Large intestine (tissue), 3 donors: ENCODE measurements around the gene GPATCH3. TPM values are rescaled to one million over a fixed set of nuclear protein-coding genes. Genes with fewer than 3 reads are reported as not detected.
"Not testable (repeated sequence)": the region's sequence is repeated elsewhere in the genome, so short reads cannot be mapped to it uniquely, and the experiment has no call there.

ENCODE experiments used
- DNase-seq, 2 donors: peaks; one replicate each; pipeline versions ENCODE4 v3.0.0 to v3.0.0-alpha.2; 2013
- H3K27ac ChIP-seq: one replicate; pipeline ENCODE4 v1.5.1; 2013; ENCODE audit warnings: low read length
- H3K27me3 ChIP-seq: 2 replicates; pipeline ENCODE4 v1.6.1; 2013; ENCODE audit warnings: low read length; ENCODE audit not compliant: control insufficient read depth, insufficient read depth
- H3K36me3 ChIP-seq: 2 replicates; pipeline ENCODE4 v1.6.1; 2013; ENCODE audit warnings: low read length; ENCODE audit not compliant: control insufficient read depth, insufficient read depth
- H3K4me1 ChIP-seq: one replicate; pipeline ENCODE4 v1.6.1; 2013; ENCODE audit warnings: low read length; ENCODE audit not compliant: control insufficient read depth, insufficient read depth
- H3K4me3 ChIP-seq: one replicate; pipeline ENCODE4 v1.5.1; 2013; ENCODE audit warnings: low read length
- H3K9me3 ChIP-seq: one replicate; pipeline ENCODE4 v1.6.1; 2013; ENCODE audit warnings: mild to moderate bottlenecking, low read depth, low read length, moderate library complexity; ENCODE audit not compliant: control insufficient read depth
- WGBS: methylation state at CpG from one replicate; pipeline ENCODE4 v1.1.5; 2013; ENCODE audit warnings: low lambda C conversion rate; ENCODE audit not compliant: insufficient coverage; 5-methylcytosine and 5-hydroxymethylcytosine counted together
- polyA plus RNA-seq: library from polyadenylated mRNA; unstranded; fragments of 120-200 nt; gene quantifications from one replicate; pipeline ENCODE4 v1.2.1, GENCODE V29; 2013

The GPATCH3 gene
- polyA plus RNA-seq, 1 donor = 14.7 TPM

DNA sequence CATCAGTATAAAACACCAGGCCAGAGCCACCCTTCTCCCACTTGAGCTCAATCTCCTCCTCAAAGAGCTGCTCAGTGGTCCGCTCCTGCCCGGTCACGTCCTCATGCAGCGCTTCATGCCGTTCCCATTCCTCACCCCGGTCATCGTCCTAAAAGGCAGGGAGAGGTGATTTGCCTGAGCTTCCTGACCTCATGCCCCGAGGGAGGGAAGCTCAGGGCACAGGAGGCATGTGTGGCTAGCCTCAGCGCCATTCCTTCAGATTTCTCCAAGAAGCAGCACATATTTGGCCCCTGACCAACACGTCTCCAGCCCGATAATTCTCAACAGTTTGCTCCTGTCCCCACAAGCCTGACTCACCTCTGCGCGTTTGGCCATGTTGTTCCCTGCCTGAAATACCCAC, 6.0 kb downstream of the GPATCH3 start:
- peaks cover 54% of the 10 kb centered on the region for H3K36me3 ChIP-seq
- no peaks in the 10 kb centered on the region for H3K27me3 ChIP-seq
- DNase-seq = no peak
- no CpG with 5 or more reads among the region's 13 CpGs for WGBS
- no peak overlapping the region for H3K4me3 ChIP-seq
- peaks cover 20% of the 10 kb centered on the region for H3K4me1 ChIP-seq
- H3K27ac ChIP-seq = no peak overlapping the region
- no peaks in the 10 kb centered on the region for H3K9me3 ChIP-seq

DNA sequence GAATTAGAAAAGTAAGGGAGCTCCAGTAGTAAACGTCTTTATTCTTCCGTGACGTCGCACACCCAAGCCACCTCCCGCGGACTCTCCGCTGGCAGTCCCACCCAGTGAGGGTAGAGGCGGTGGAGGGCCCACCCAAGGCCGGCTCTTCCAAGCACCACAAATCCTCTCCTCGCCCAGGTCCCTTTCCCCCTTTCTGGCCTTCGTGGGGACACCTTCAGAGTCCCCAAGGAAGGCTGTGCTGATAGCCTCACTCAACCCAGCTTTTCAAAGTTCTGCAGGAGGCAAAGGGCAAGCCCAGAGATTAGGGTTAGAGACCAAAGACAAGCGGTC, 9.8 kb downstream of the GPATCH3 start:
- peak overlapping the region; percentile 85 for H3K4me3 ChIP-seq
- peaks cover 18% of the 10 kb centered on the region for H3K4me1 ChIP-seq
- DNase-seq = no peak
- no CpG with 5 or more reads among the region's 12 CpGs for WGBS
- no peaks in the 10 kb centered on the region for H3K9me3 ChIP-seq
- no peaks in the 10 kb centered on the region for H3K27me3 ChIP-seq
- peak overlapping the region; percentile 96 for H3K27ac ChIP-seq
- H3K36me3 ChIP-seq = peaks cover 58% of the 10 kb centered on the region

GRCh38 chr1:26889551-26890466, 10.5 kb downstream of the GPATCH3 start, which contains the start of gene GPN2:
TSS of gene GPN2 (minus strand) at chr1:26890283. CDS start at chr1:26890096, 187 bp downstream.
- no CpG with 5 or more reads among the region's 89 CpGs for WGBS
- peak; percentile 85 to 91 for DNase-seq
- Histone ChIP-seq H3K4me1 (peaks cover 18% of the 10 kb centered on the region), H3K27me3 (no peaks in the 10 kb centered on the region), H3K4me3 (peak within 1 kb of the TSS; percentile 85), H3K9me3 (no peaks in the 10 kb centered on the region), H3K36me3 (peaks cover 58% of the 10 kb centered on the region), H3K27ac (peak within 1 kb of the TSS; percentile 96)

GRCh38 chr1:26888231-26888630, 12.0 kb downstream of the GPATCH3 start:
- Histone ChIP-seq H3K4me1 (peaks cover 18% of the 10 kb centered on the region), H3K27me3 (no peaks in the 10 kb centered on the region), H3K4me3 (no peak overlapping the region), H3K9me3 (no peaks in the 10 kb centered on the region), H3K36me3 (peaks cover 56% of the 10 kb centered on the region), H3K27ac (no peak overlapping the region)
- WGBS = no CpG with 5 or more reads among the region's 1 CpG
- no peak for DNase-seq

GRCh38 chr1:26887125-26887524, 13.1 kb downstream of the GPATCH3 start:
- no peaks in the 10 kb centered on the region for H3K9me3 ChIP-seq
- no CpG with 5 or more reads among the region's 1 CpG for WGBS
- H3K27ac ChIP-seq = no peak overlapping the region
- H3K4me3 ChIP-seq = no peak overlapping the region
- peaks cover 55% of the 10 kb centered on the region for H3K36me3 ChIP-seq
- H3K27me3 ChIP-seq = no peaks in the 10 kb centered on the region
- DNase-seq = no peak
- H3K4me1 ChIP-seq = peaks cover 18% of the 10 kb centered on the region

GRCh38 chr1:26882696-26883463, 17.4 kb downstream of the GPATCH3 start:
- Histone ChIP-seq H3K4me1 (no peaks in the 10 kb centered on the region), H3K9me3 (no peaks in the 10 kb centered on the region), H3K27ac (no peak overlapping the region), H3K4me3 (no peak overlapping the region), H3K27me3 (no peaks in the 10 kb centered on the region), H3K36me3 (peaks cover 77% of the 10 kb centered on the region)
- peak in 1 of 2 donors; percentile 51 for DNase-seq
- WGBS = 53% methylated on average over 2 of the region's 5 CpGs

DNA sequence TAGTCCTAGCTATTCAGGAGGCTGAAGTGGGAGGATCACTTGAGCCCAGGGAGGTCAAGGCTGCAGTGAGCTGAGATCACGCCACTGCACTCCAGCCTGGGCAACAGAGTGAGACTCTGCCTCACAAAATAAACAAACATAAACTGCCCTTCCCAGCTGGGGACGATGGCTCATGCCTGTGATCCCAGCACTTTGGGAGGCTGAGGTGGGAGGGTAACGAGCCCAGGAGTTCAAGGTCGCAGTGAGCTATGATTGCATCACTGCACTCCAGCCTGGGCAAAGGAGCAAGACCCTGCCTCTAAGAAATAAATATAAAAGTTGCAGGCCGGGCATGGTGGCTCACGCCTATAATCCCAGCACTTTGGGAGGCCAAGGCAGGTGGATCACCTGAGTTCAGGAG, 18.7 kb downstream of the GPATCH3 start:
- H3K4me1 ChIP-seq, DNase-seq, H3K27ac ChIP-seq, H3K4me3 ChIP-seq, H3K27me3 ChIP-seq, H3K9me3 ChIP-seq: not testable (repeated sequence)
- H3K36me3 ChIP-seq = peaks cover 78% of the 10 kb centered on the region
- WGBS = no CpG with 5 or more reads among the region's 6 CpGs

GRCh38 chr1:26879793-26880192, 20.5 kb downstream of the GPATCH3 start:
- Histone ChIP-seq H3K27ac (no peak overlapping the region), H3K4me1 (no peaks in the 10 kb centered on the region), H3K4me3 (no peak overlapping the region), H3K36me3 (peaks cover 71% of the 10 kb centered on the region), H3K9me3 (no peaks in the 10 kb centered on the region), H3K27me3 (no peaks in the 10 kb centered on the region)
- no peak for DNase-seq
- WGBS = no CpG with 5 or more reads among the region's 4 CpGs

DNA sequence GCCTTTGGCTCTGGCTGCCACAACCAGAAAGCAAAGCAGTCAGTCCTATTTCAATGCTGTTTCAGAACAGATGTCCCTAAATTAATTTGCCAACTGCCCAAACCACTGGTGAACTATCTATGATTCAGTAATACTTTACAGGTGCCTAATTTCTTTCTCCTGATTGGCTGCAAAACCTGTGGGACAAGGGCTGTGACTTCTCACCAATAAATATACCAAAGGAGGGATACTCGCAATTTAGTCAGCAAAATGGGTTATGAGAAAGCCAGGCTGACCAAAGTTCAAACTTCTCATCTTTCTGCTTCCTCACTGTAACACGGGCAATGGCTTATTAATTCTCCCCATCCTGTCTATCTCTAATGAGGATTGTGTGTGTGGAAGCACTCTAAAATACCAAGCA, 22.9 kb downstream of the GPATCH3 start:
- H3K27me3 ChIP-seq = no peaks in the 10 kb centered on the region
- no peak overlapping the region for H3K4me3 ChIP-seq
- no peaks in the 10 kb centered on the region for H3K9me3 ChIP-seq
- no peak overlapping the region for H3K27ac ChIP-seq
- peaks cover 48% of the 10 kb centered on the region for H3K36me3 ChIP-seq
- WGBS = 67% methylated on average over 1 of the region's 2 CpGs
- no peaks in the 10 kb centered on the region for H3K4me1 ChIP-seq
- DNase-seq = no peak

DNA sequence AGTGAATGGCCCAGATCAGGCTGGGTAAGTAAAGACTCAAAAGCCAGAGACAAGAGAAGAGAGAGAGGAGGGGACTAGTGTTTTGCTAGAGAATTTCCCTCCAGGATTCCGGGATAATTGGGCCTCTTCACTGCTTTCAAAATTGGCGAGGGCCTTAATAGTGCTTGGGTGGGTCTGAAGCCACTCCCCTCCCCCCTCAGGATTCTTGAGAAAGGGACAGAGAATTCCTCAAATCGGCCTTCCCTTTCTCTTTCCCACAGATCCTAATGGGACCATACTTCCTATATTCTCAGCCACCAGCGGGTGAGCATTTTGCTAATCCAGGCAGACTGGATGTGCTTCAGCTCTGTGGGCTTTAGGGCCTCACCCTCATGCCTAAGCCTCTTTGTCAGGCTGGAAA, 25.4 kb downstream of the GPATCH3 start:
- peaks cover 26% of the 10 kb centered on the region for H3K36me3 ChIP-seq
- H3K4me1 ChIP-seq = no peaks in the 10 kb centered on the region
- WGBS = no CpG with 5 or more reads among the region's 4 CpGs
- DNase-seq = no peak
- no peak overlapping the region for H3K27ac ChIP-seq
- H3K9me3 ChIP-seq = no peaks in the 10 kb centered on the region
- H3K4me3 ChIP-seq = no peak overlapping the region
- H3K27me3 ChIP-seq = no peaks in the 10 kb centered on the region
